Measurements from ENCODE around the gene POC1A.

GRCh38 chr3:52184690-52185089, 30.5 kb upstream of the POC1A start:
- TF ChIP-seq, protein P1, sequence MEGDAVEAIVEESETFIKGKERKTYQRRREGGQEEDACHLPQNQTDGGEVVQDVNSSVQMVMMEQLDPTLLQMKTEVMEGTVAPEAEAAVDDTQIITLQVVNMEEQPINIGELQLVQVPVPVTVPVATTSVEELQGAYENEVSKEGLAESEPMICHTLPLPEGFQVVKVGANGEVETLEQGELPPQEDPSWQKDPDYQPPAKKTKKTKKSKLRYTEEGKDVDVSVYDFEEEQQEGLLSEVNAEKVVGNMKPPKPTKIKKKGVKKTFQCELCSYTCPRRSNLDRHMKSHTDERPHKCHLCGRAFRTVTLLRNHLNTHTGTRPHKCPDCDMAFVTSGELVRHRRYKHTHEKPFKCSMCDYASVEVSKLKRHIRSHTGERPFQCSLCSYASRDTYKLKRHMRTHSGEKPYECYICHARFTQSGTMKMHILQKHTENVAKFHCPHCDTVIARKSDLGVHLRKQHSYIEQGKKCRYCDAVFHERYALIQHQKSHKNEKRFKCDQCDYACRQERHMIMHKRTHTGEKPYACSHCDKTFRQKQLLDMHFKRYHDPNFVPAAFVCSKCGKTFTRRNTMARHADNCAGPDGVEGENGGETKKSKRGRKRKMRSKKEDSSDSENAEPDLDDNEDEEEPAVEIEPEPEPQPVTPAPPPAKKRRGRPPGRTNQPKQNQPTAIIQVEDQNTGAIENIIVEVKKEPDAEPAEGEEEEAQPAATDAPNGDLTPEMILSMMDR (conservative IDR thresholded peaks at IDR 0.05; ENCODE audit: low read depth, low read length): no peak
- TF ChIP-seq EZH2 (IDR thresholded peaks at IDR 0.05; ENCODE audit: borderline replicate concordance, low read depth, low read length, poor library complexity, severe bottlenecking): no peak

All from A673 (cell line).